Tibial nerve (tissue), 4 donors: ENCODE data around the gene PMEL. TPM values are rescaled to one million over a fixed set of nuclear protein-coding genes. Genes with fewer than 3 reads are reported as not detected.

Experiments used
- DNase-seq, 2 donors: peaks; one replicate each; pipeline ENCODE4 v3.0.0-alpha.2; 2019; ENCODE audit warnings: low spot score in 2 of 2
- H3K27ac ChIP-seq, 4 donors: fragments of 200-600 bp; sonication (generic) in 3 of 4; one replicate each; pipeline ENCODE4 v1.5.1; 2017 to 2019; ENCODE audit warnings: mild to moderate bottlenecking in 1 of 4
- H3K27me3 ChIP-seq, 2 donors: fragments of 200-600 bp; sonication (generic) in 1 of 2; one replicate each; pipeline versions ENCODE4 v1.5.1 to v1.6.0; 2017 to 2019
- H3K36me3 ChIP-seq, 3 donors: fragments of 200-600 bp; sonication (generic); one replicate each; pipeline ENCODE4 v1.5.1; 2018 to 2019
- H3K4me1 ChIP-seq, 4 donors: fragments of 200-600 bp; sonication (generic) in 3 of 4; one replicate each; pipeline ENCODE4 v1.5.1; 2017 to 2019
- H3K4me3 ChIP-seq, 4 donors: fragments of 200-600 bp; sonication (generic) in 3 of 4; one replicate each; pipeline ENCODE4 v1.5.1; 2017 to 2019; ENCODE audit warnings: mild to moderate bottlenecking in 1 of 4, moderate library complexity in 1 of 4
- H3K9me3 ChIP-seq, 4 donors: fragments of 200-600 bp; sonication (generic) in 3 of 4; one replicate each; pipeline ENCODE4 v1.5.1; 2017 to 2019
- EP300 ChIP-seq, 2 donors: sonication (generic); formaldehyde crosslinking; IDR thresholded peaks; one replicate each; pipeline ENCODE4 v1.6.1; 2017; ENCODE audit warnings: antibody characterized with exemption in 2 of 2, mild to moderate bottlenecking in 1 of 2
- POLR2A ChIP-seq, 2 donors: fragments of 450-650 bp; IDR thresholded peaks; one replicate each; pipeline ENCODE4 v1.6.1; 2017; ENCODE audit warnings: antibody characterized with exemption in 2 of 2, mild to moderate bottlenecking in 2 of 2, moderate library complexity in 2 of 2
- WGBS, 2 donors: methylation state at CpG; one replicate each; pipeline ENCODE4 v1.1.5; 2018; 5-methylcytosine and 5-hydroxymethylcytosine counted together
- total RNA-seq, 4 donors: library from RNA; depleted of rRNA; stranded (reverse); fragments of >200 nt; gene quantifications; one replicate each; pipeline ENCODE4 v1.1.0, GENCODE V29; 2016
- TF ChIP-seq, protein P1 (sequence below), 5 experiments: fragments of 200-600 bp in 3 of 5; fragments of 450-650 bp in 2 of 5; sonication (generic) in 3 of 5; IDR thresholded peaks; one replicate each; pipeline ENCODE4 v1.5.1; 2016 to 2019; ENCODE audit warnings: antibody characterized with exemption in 5 of 5, mild to moderate bottlenecking in 3 of 5, moderate library complexity in 2 of 5

The PMEL gene
- total RNA-seq, 4 donors from 2014 or later: 0.87 to 1.6 TPM; not detected in 2

DNA sequence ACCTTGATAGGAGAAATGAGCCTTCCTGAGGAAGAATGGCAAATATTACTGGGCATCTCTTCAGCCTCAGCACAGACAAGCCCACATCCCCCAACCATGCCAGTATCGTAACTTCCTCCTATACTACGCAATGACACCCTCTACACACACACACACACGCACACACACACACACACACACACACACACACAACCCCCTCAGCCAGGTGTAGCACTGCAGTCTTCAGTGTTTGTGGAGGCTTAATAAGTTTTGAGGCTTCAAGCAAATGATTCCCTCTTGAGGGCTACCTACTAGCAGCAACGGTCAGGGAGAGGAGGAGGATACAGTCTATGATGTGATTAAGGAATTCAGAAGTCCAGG lies 33.3 kb downstream of the PMEL start:
- H3K4me1 ChIP-seq: peaks cover 0 to 75% (median 37%) of the 10 kb centered on the region in 4 donors
- TF ChIP-seq EP300 (IDR thresholded peaks at IDR 0.05) (no peak), POLR2A (IDR thresholded peaks at IDR 0.05) (no peak)
- WGBS, 2 donors: 2 to 7% methylated on average over 4 of the region's 4 CpGs

DNA sequence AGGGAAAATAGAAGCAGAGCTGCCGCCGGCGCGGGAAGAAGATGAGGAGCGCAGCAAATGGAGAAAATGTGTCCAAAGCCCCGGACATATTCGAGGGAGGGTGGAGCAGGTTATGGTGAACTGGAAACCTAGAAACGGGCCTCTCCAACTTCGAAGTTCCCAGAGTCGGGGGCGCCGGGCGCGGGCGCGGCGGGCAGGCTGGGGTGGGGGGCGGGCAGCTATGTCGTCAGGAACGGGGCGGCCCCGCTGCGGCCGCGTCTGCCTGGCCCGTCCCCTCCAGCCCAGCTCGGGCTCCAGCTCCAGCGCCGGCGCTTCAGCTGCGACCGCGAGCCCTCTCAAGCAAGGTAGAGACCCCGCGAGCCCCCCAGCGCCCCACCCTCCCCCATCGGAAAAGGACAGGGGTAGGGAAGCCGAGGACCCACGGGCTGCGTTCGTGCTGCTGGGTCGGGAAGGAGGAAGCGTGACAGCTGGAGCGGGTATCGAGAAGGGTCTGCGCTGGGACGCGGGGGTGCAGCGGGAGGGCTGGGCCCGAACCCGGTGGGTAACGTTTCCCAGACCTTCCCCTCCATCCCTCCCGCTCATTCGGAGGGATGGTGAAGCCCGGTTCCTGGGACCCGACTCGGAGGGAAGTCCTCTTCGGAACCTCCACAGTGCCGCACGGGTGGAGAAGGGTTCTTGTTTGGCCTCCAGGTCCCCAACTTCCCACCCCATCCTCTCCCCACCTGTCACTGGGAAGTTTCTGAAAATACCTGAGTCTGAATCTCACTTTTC lies 33.9 kb downstream of the PMEL start:
- Histone ChIP-seq H3K27me3 (no peaks in the 10 kb centered on the region), H3K4me1 (peaks cover 0 to 75% (median 37%) of the 10 kb centered on the region in 4 donors), H3K27ac (peak overlapping the region; percentile 78 to 95 (median 94)), H3K36me3 (peaks cover 0 to 2% (median 0%) of the 10 kb centered on the region in 3 donors), H3K9me3 (no peaks in the 10 kb centered on the region), H3K4me3 (peak overlapping the region; percentile 64 to 98 (median 74))
- peak; percentile 34 to 36 for DNase-seq
- TF ChIP-seq, protein P1, sequence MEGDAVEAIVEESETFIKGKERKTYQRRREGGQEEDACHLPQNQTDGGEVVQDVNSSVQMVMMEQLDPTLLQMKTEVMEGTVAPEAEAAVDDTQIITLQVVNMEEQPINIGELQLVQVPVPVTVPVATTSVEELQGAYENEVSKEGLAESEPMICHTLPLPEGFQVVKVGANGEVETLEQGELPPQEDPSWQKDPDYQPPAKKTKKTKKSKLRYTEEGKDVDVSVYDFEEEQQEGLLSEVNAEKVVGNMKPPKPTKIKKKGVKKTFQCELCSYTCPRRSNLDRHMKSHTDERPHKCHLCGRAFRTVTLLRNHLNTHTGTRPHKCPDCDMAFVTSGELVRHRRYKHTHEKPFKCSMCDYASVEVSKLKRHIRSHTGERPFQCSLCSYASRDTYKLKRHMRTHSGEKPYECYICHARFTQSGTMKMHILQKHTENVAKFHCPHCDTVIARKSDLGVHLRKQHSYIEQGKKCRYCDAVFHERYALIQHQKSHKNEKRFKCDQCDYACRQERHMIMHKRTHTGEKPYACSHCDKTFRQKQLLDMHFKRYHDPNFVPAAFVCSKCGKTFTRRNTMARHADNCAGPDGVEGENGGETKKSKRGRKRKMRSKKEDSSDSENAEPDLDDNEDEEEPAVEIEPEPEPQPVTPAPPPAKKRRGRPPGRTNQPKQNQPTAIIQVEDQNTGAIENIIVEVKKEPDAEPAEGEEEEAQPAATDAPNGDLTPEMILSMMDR (IDR thresholded peaks at IDR 0.05): no peak
- TF ChIP-seq EP300 (IDR thresholded peaks at IDR 0.05) (peak in 1 of 2 donors; percentile 33), POLR2A (IDR thresholded peaks at IDR 0.05) (peak; percentile 34 to 50)
- 1 to 2% methylated on average over 42 to 53 of the region's 60 CpGs for WGBS, 2 donors

More for the DNA sequence above, 33.3 kb downstream of the PMEL start:
- DNase-seq: peak in 1 of 2 donors; percentile 26
- no peaks in the 10 kb centered on the region for H3K27me3 ChIP-seq
- peaks cover 0 to 8% (median 4%) of the 10 kb centered on the region in 3 donors for H3K36me3 ChIP-seq
- peak overlapping the region; percentile 64 to 98 (median 74) for H3K4me3 ChIP-seq
- H3K27ac ChIP-seq: peak overlapping the region; percentile 78 to 95 (median 94)
- H3K9me3 ChIP-seq: no peaks in the 10 kb centered on the region

DNA sequence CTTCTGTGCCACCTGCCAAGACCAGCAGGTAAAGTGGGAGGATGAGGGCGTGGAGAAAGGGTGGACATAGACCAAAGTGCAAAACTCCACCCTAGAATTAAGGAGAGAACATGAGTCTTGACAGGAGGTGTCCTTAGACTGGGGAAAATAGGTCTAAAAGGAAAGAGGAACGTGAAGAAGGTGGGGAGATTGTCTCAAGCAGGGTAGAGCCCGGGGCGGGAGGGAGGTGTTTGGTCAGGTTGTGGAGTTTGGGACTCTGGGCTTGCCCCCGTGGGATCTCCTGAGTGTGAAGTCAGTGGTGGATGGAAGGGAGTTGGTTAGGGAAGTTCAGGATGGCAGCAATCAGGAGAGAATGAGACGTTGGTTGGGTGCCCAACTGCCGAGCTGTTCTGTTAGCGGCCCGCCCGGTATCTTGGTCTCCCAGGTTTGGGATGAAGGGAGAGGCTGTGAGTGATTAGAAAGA lies 34.5 kb downstream of the PMEL start:
- Histone ChIP-seq H3K27me3 (no peaks in the 10 kb centered on the region), H3K36me3 (no peaks in the 10 kb centered on the region), H3K27ac (peak overlapping the region; percentile 78 to 95 (median 94)), H3K9me3 (no peaks in the 10 kb centered on the region), H3K4me1 (peaks cover 0 to 76% (median 39%) of the 10 kb centered on the region in 4 donors), H3K4me3 (peak overlapping the region; percentile 64 to 98 (median 74))
- TF ChIP-seq, protein P1 (IDR thresholded peaks at IDR 0.05): no peak
- no peak for TF ChIP-seq EP300 (IDR thresholded peaks at IDR 0.05)
- no peak for TF ChIP-seq POLR2A (IDR thresholded peaks at IDR 0.05)
- no peak for DNase-seq
- WGBS, 2 donors: 12 to 15% methylated on average over 10 of the region's 10 CpGs

DNA sequence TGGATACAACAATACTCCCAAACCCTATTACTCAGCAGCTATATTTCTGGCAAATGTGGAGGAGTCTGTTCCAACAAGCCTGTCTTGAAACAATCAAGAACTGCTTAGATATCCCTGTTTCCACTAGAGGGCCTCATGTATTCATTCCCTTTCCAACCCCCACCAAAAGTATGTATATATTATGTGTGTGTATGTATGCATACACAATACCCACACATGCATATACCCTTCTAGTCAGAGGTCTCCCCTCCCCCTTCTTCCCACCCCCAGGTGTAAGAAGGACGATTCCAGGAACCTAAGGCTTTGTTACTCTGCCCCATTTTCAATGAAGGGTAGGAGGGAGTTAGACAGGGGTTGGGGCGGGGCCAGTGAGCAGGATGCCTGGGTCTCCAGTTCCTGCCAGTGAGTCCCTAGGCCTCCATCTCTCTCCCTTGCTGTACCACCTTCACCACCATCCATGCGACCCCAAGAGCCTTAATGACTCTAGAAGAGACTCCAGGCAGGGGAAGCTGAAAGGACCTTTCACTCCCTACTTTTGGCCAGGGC lies 35.0 kb downstream of the PMEL start, which contains the start of gene DGKA:
Gene DGKA, plus strand, starts transcription at position 392 of the 546 bp plus-strand sequence. CDS start 5,342 bp downstream, outside the sequence.
- Histone ChIP-seq H3K4me3 (peak within 1 kb of the TSS; percentile 64 to 98 (median 74)), H3K27me3 (no peaks in the 10 kb centered on the region), H3K27ac (peak within 1 kb of the TSS; percentile 78 to 100 (median 94)), H3K36me3 (no peaks in the 10 kb centered on the region), H3K4me1 (peaks cover 0 to 80% (median 44%) of the 10 kb centered on the region in 4 donors), H3K9me3 (no peaks in the 10 kb centered on the region)
- WGBS, 2 donors: 42% methylated on average over 3 of the region's 3 CpGs
- TF ChIP-seq EP300 (IDR thresholded peaks at IDR 0.05): no peak
- TF ChIP-seq, protein P1 (IDR thresholded peaks at IDR 0.05): peak; percentile 26 to 67 (median 52)
- TF ChIP-seq POLR2A (IDR thresholded peaks at IDR 0.05): no peak
- no peak for DNase-seq

DNA sequence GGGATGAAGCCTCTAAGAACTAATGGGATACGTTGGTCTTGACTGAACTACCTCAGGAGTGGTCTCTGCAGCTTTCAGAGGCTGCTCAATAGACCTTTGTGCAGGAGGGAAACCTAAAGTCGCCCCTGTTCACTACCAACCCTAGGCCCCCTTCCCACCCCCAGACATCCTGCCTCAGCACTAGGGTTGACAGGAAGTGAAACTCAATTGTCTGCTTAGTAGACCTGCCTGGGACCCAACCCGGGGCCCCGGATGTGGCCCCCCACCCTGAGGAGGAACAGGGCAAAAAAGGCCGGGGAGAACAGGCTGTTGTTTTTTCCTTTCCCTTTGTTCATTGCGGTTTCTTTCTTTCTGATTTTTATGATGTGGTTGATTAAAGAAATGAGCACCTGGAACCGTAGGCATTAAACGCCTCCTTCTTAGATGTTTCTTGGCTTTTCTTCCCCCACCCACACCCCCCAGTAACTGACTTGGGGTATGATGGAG lies 36.5 kb downstream of the PMEL start:
- no peak for DNase-seq
- WGBS, 2 donors: 41 to 45% methylated on average over 8 of the region's 8 CpGs

More for the DNA sequence above, 36.5 kb downstream of the PMEL start:
- H3K27ac ChIP-seq: peak overlapping the region in 3 of 4 donors; percentile 93 to 100 (median 95)
- H3K4me3 ChIP-seq: no peak overlapping the region
- H3K27me3 ChIP-seq: no peaks in the 10 kb centered on the region
- H3K36me3 ChIP-seq: no peaks in the 10 kb centered on the region
- peaks cover 0 to 77% (median 40%) of the 10 kb centered on the region in 4 donors for H3K4me1 ChIP-seq
- no peaks in the 10 kb centered on the region for H3K9me3 ChIP-seq
- TF ChIP-seq, protein P1 (IDR thresholded peaks at IDR 0.05): no peak
- TF ChIP-seq POLR2A (IDR thresholded peaks at IDR 0.05) (no peak), EP300 (IDR thresholded peaks at IDR 0.05) (no peak)
